WTC11 (cell line): ENCODE results near the gene RCVRN. TPM values are rescaled to one million over a fixed set of nuclear protein-coding genes. Genes with fewer than 3 reads are reported as not detected.

Experiments
- EMX1 ChIP-seq: fragments of 250-450 bp; sonication (Bioruptor Pico); IDR thresholded peaks from 2 replicates; pipeline ENCODE4 v1.8.0; 2021; ENCODE audit warnings: mild to moderate bottlenecking
- FOXJ3 ChIP-seq: sonication (generic); formaldehyde crosslinking; IDR thresholded peaks from 2 replicates; pipeline ENCODE4 v1.9.0; 2021; ENCODE audit warnings: missing genetic modification reagents, mild to moderate bottlenecking, borderline replicate concordance
- MLX ChIP-seq: sonication (generic); formaldehyde crosslinking; IDR thresholded peaks from 2 replicates; pipeline ENCODE4 v1.8.1; 2023; ENCODE audit warnings: mild to moderate bottlenecking, missing genetic modification reagents, moderate library complexity
- SMAD4 ChIP-seq: sonication (generic); formaldehyde crosslinking; IDR thresholded peaks from 2 replicates; pipeline ENCODE4 v1.8.0; 2022; ENCODE audit warnings: mild to moderate bottlenecking, missing genetic modification reagents
- ZNF512 ChIP-seq: sonication (generic); formaldehyde crosslinking; IDR thresholded peaks from 2 replicates; pipeline ENCODE4 v1.8.1; 2022; ENCODE audit warnings: missing genetic modification reagents, borderline replicate concordance
- ZNF671 ChIP-seq: fragments of 250-450 bp; sonication (Bioruptor Pico); IDR thresholded peaks from 2 replicates; pipeline ENCODE4 v1.8.0; 2021; ENCODE audit warnings: mild to moderate bottlenecking
- total RNA-seq: library from RNA; stranded (reverse); gene quantifications from 3 replicates; pipeline ENCODE4 v1.2.3, GENCODE V29; 2021
- TF ChIP-seq, protein P1 (sequence below): sonication (generic); formaldehyde crosslinking; IDR thresholded peaks from 2 replicates; pipeline ENCODE4 v1.8.1; 2023; ENCODE audit warnings: mild to moderate bottlenecking, missing genetic modification reagents, moderate library complexity
- TF ChIP-seq, protein P2 (sequence below): fragments of 200-600 bp; IDR thresholded peaks from 2 replicates; pipeline ENCODE4 v1.8.0; 2022; ENCODE audit warnings: antibody characterized with exemption
- TF ChIP-seq, protein P3 (sequence below): sonication (generic); formaldehyde crosslinking; conservative IDR thresholded peaks from 2 replicates; pipeline ENCODE4 v1.8.1; 2023; ENCODE audit warnings: mild to moderate bottlenecking, low read depth, missing genetic modification reagents, moderate library complexity
- TF ChIP-seq, protein P4 (sequence below): fragments of 250-450 bp; sonication (Bioruptor Pico); IDR thresholded peaks from 2 replicates; pipeline ENCODE4 v1.9.0; 2021; ENCODE audit warnings: moderate library complexity, mild to moderate bottlenecking, inconsistent platforms, borderline replicate concordance
- TF ChIP-seq, protein P5 (sequence below): sonication (generic); formaldehyde crosslinking; IDR thresholded peaks from 2 replicates; pipeline ENCODE4 v1.8.0; 2022; ENCODE audit warnings: mild to moderate bottlenecking, missing genetic modification reagents
- TF ChIP-seq, protein P6 (sequence below): sonication (generic); formaldehyde crosslinking; IDR thresholded peaks from 2 replicates; pipeline ENCODE4 v1.8.1; 2023; ENCODE audit warnings: mild to moderate bottlenecking, missing genetic modification reagents, borderline replicate concordance

RCVRN gene
- total RNA-seq, 1 experiment from 2014 or later: not detected

- TF ChIP-seq ZNF512 (CRISPR knock-in tag) (no peak), EMX1 (no peak), SMAD4 (CRISPR knock-in tag) (no peak), ZNF671 (CRISPR knock-in tag) (no peak), FOXJ3 (no peak), MLX (CRISPR knock-in tag) (no peak)
- TF ChIP-seq, protein P1, sequence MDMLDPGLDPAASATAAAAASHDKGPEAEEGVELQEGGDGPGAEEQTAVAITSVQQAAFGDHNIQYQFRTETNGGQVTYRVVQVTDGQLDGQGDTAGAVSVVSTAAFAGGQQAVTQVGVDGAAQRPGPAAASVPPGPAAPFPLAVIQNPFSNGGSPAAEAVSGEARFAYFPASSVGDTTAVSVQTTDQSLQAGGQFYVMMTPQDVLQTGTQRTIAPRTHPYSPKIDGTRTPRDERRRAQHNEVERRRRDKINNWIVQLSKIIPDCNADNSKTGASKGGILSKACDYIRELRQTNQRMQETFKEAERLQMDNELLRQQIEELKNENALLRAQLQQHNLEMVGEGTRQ: no peak
- TF ChIP-seq, protein P2, sequence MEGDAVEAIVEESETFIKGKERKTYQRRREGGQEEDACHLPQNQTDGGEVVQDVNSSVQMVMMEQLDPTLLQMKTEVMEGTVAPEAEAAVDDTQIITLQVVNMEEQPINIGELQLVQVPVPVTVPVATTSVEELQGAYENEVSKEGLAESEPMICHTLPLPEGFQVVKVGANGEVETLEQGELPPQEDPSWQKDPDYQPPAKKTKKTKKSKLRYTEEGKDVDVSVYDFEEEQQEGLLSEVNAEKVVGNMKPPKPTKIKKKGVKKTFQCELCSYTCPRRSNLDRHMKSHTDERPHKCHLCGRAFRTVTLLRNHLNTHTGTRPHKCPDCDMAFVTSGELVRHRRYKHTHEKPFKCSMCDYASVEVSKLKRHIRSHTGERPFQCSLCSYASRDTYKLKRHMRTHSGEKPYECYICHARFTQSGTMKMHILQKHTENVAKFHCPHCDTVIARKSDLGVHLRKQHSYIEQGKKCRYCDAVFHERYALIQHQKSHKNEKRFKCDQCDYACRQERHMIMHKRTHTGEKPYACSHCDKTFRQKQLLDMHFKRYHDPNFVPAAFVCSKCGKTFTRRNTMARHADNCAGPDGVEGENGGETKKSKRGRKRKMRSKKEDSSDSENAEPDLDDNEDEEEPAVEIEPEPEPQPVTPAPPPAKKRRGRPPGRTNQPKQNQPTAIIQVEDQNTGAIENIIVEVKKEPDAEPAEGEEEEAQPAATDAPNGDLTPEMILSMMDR: no peak
- TF ChIP-seq, protein P3, sequence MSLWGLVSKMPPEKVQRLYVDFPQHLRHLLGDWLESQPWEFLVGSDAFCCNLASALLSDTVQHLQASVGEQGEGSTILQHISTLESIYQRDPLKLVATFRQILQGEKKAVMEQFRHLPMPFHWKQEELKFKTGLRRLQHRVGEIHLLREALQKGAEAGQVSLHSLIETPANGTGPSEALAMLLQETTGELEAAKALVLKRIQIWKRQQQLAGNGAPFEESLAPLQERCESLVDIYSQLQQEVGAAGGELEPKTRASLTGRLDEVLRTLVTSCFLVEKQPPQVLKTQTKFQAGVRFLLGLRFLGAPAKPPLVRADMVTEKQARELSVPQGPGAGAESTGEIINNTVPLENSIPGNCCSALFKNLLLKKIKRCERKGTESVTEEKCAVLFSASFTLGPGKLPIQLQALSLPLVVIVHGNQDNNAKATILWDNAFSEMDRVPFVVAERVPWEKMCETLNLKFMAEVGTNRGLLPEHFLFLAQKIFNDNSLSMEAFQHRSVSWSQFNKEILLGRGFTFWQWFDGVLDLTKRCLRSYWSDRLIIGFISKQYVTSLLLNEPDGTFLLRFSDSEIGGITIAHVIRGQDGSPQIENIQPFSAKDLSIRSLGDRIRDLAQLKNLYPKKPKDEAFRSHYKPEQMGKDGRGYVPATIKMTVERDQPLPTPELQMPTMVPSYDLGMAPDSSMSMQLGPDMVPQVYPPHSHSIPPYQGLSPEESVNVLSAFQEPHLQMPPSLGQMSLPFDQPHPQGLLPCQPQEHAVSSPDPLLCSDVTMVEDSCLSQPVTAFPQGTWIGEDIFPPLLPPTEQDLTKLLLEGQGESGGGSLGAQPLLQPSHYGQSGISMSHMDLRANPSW (CRISPR knock-in tag): no peak
- TF ChIP-seq, protein P4, sequence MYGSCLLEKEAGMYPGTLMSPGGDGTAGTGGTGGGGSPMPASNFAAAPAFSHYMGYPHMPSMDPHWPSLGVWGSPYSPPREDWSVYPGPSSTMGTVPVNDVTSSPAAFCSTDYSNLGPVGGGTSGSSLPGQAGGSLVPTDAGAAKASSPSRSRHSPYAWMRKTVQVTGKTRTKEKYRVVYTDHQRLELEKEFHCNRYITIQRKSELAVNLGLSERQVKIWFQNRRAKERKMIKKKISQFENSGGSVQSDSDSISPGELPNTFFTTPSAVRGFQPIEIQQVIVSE (CRISPR knock-in tag): no peak
- TF ChIP-seq, protein P5, sequence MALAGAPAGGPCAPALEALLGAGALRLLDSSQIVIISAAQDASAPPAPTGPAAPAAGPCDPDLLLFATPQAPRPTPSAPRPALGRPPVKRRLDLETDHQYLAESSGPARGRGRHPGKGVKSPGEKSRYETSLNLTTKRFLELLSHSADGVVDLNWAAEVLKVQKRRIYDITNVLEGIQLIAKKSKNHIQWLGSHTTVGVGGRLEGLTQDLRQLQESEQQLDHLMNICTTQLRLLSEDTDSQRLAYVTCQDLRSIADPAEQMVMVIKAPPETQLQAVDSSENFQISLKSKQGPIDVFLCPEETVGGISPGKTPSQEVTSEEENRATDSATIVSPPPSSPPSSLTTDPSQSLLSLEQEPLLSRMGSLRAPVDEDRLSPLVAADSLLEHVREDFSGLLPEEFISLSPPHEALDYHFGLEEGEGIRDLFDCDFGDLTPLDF: no peak
- TF ChIP-seq, protein P6, sequence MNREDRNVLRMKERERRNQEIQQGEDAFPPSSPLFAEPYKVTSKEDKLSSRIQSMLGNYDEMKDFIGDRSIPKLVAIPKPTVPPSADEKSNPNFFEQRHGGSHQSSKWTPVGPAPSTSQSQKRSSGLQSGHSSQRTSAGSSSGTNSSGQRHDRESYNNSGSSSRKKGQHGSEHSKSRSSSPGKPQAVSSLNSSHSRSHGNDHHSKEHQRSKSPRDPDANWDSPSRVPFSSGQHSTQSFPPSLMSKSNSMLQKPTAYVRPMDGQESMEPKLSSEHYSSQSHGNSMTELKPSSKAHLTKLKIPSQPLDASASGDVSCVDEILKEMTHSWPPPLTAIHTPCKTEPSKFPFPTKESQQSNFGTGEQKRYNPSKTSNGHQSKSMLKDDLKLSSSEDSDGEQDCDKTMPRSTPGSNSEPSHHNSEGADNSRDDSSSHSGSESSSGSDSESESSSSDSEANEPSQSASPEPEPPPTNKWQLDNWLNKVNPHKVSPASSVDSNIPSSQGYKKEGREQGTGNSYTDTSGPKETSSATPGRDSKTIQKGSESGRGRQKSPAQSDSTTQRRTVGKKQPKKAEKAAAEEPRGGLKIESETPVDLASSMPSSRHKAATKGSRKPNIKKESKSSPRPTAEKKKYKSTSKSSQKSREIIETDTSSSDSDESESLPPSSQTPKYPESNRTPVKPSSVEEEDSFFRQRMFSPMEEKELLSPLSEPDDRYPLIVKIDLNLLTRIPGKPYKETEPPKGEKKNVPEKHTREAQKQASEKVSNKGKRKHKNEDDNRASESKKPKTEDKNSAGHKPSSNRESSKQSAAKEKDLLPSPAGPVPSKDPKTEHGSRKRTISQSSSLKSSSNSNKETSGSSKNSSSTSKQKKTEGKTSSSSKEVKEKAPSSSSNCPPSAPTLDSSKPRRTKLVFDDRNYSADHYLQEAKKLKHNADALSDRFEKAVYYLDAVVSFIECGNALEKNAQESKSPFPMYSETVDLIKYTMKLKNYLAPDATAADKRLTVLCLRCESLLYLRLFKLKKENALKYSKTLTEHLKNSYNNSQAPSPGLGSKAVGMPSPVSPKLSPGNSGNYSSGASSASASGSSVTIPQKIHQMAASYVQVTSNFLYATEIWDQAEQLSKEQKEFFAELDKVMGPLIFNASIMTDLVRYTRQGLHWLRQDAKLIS (CRISPR knock-in tag): no peak
These were observed 24.5 kb downstream of the RCVRN start (continued) for GRCh38 chr17:9880582-9880999.
